HepG2 (cell line): ENCODE results near the gene ACVR2A. TPM values are rescaled to one million over a fixed set of nuclear protein-coding genes. Genes with fewer than 3 reads are reported as not detected.

Experiments
- E2F2 ChIP-seq: sonication (generic); formaldehyde crosslinking; IDR thresholded peaks from 2 replicates; pipeline ENCODE4 v1.4.0; 2020; ENCODE audit warnings: missing genetic modification reagents, borderline replicate concordance
- E2F5 ChIP-seq: sonication (generic); formaldehyde crosslinking; conservative IDR thresholded peaks from 2 replicates; pipeline ENCODE4 v1.4.0; 2020; ENCODE audit warnings: missing genetic modification reagents
- FOXA1 ChIP-seq, 2 experiments: fragments of 450-650 bp in 1 of 2; sonication (generic) in 1 of 2; formaldehyde crosslinking in 1 of 2; IDR thresholded peaks; 2 replicates each; pipeline versions ENCODE4 v1.4.0 to v1.6.1; 2016 to 2020; ENCODE audit warnings: missing genetic modification reagents in 1 of 2
- HNF4G ChIP-seq, 2 experiments: sonication (generic) in 1 of 2; formaldehyde crosslinking in 1 of 2; IDR thresholded peaks; 2 replicates each; pipeline versions ENCODE4 v1.4.0 to v1.6.1; 2011 to 2020; ENCODE audit warnings: borderline replicate concordance in 2 of 2, low read depth in 2 of 2, mild to moderate bottlenecking in 2 of 2, low read length in 1 of 2, missing genetic modification reagents in 1 of 2, moderate library complexity in 1 of 2
- KDM5B ChIP-seq: sonication (generic); formaldehyde crosslinking; IDR thresholded peaks from 2 replicates; pipeline ENCODE4 v1.4.0; 2020; ENCODE audit warnings: missing genetic modification reagents, mild to moderate bottlenecking, borderline replicate concordance
- MAZ ChIP-seq, 2 experiments: sonication (generic) in 1 of 2; formaldehyde crosslinking in 1 of 2; IDR thresholded peaks; 2 replicates each; pipeline versions ENCODE4 v1.5.0 to v1.6.1; 2012 to 2020; ENCODE audit warnings: low read depth in 2 of 2, mild to moderate bottlenecking in 2 of 2, borderline replicate concordance in 1 of 2, improper control_type of control experiment in 1 of 2, low read length in 1 of 2, missing genetic modification reagents in 1 of 2, moderate library complexity in 1 of 2
- MEF2D ChIP-seq: sonication (generic); formaldehyde crosslinking; IDR thresholded peaks from 2 replicates; pipeline ENCODE4 v1.5.1; 2020; ENCODE audit warnings: mild to moderate bottlenecking, missing genetic modification reagents
- NPAS2 ChIP-seq: sonication (generic); formaldehyde crosslinking; IDR thresholded peaks from 2 replicates; pipeline ENCODE4 v1.8.0; 2022; ENCODE audit warnings: mild to moderate bottlenecking, missing genetic modification reagents, borderline replicate concordance
- NR2C2 ChIP-seq: sonication (generic); formaldehyde crosslinking; IDR thresholded peaks from 2 replicates; pipeline ENCODE4 v1.4.0; 2020; ENCODE audit warnings: missing genetic modification reagents, mild to moderate bottlenecking, moderate library complexity, borderline replicate concordance
- PAF1 ChIP-seq: IDR thresholded peaks from 2 replicates; pipeline ENCODE4 v1.6.1; 2016; ENCODE audit warnings: missing genetic modification reagents, missing compliant biosample characterization
- REL ChIP-seq: sonication (generic); formaldehyde crosslinking; conservative IDR thresholded peaks from 2 replicates; pipeline ENCODE4 v1.8.0; 2022; ENCODE audit warnings: mild to moderate bottlenecking, missing genetic modification reagents, moderate library complexity
- RNF219 ChIP-seq: sonication (generic); formaldehyde crosslinking; IDR thresholded peaks from 2 replicates; pipeline ENCODE4 v1.5.0; 2020; ENCODE audit warnings: mild to moderate bottlenecking, missing genetic modification reagents
- ZGPAT ChIP-seq: IDR thresholded peaks from 2 replicates; pipeline ENCODE4 v1.6.1; 2016; ENCODE audit warnings: mild to moderate bottlenecking
- ZNF121 ChIP-seq: sonication (generic); formaldehyde crosslinking; IDR thresholded peaks from 2 replicates; pipeline ENCODE4 v1.5.0; 2020; ENCODE audit warnings: mild to moderate bottlenecking, missing genetic modification reagents
- ZNF138 ChIP-seq: sonication (generic); formaldehyde crosslinking; IDR thresholded peaks from 2 replicates; pipeline ENCODE4 v1.5.0; 2020; ENCODE audit warnings: mild to moderate bottlenecking, low read depth, missing genetic modification reagents
- ZNF550 ChIP-seq: sonication (generic); formaldehyde crosslinking; IDR thresholded peaks from 2 replicates; pipeline ENCODE4 v1.4.0; 2020; ENCODE audit warnings: mild to moderate bottlenecking, missing genetic modification reagents, borderline replicate concordance
- ZNF563 ChIP-seq: sonication (generic); formaldehyde crosslinking; IDR thresholded peaks from 2 replicates; pipeline ENCODE4 v1.8.0; 2022; ENCODE audit warnings: mild to moderate bottlenecking, moderate library complexity, missing genetic modification reagents
- ZNF605 ChIP-seq: sonication (generic); formaldehyde crosslinking; IDR thresholded peaks from 2 replicates; pipeline ENCODE4 v1.8.0; 2022; ENCODE audit warnings: mild to moderate bottlenecking, missing genetic modification reagents
- polyA plus RNA-seq, 8 experiments: library from polyadenylated mRNA; depleted of rRNA in 3 of 8; stranded (reverse) in 7 of 8; unstranded in 1 of 8; fragments of >200 nt; fragmentation: Illumina TruSeq in 4 of 8; extraction: Trizol in 4 of 8; gene quantifications; 2 replicates each; pipeline versions ENCODE4 v1.2.1 to v1.2.3, GENCODE V29; 2011 to 2016; ENCODE audit warnings: low read depth in 4 of 8, missing spikeins in 1 of 8, mixed read lengths in 1 of 8; ENCODE audit not compliant: insufficient read depth in 1 of 8
- total RNA-seq, 5 experiments: library from RNA; depleted of rRNA; stranded (reverse); fragments of >200 nt; fragmentation: Illumina TruSeq; extraction: Trizol; gene quantifications; 2 replicates each; pipeline ENCODE4 v1.2.3, GENCODE V29; 2016; ENCODE audit warnings: low read depth in 1 of 5

ACVR2A gene
- total and polyA plus RNA-seq, 2 of the 13 experiments (the other 11 are each of a cell fraction or from before 2014, with no cell fraction given): 8.3 to 18.0 TPM

- TF ChIP-seq ZNF121 (CRISPR knock-in tag) (no peak), ZNF563 (CRISPR knock-in tag) (no peak), ZNF605 (CRISPR knock-in tag) (no peak), MAZ (IDR thresholded peaks at IDR 0.05; ENCODE audit: borderline replicate concordance, low read depth, low read length) (no peak), MAZ (CRISPR knock-in tag; IDR thresholded peaks at IDR 0.05; ENCODE audit: low read depth) (peak; percentile 43; the same call in 1 of the 2 replicates), RNF219 (CRISPR knock-in tag) (no peak), E2F2 (CRISPR knock-in tag) (no peak), ZNF138 (CRISPR knock-in tag) (no peak), NR2C2 (CRISPR knock-in tag) (peak; percentile 57; the same call in 1 of the 2 replicates), REL (CRISPR knock-in tag) (0 out of 2 replicates have a peak, but pooled peaks have one; percentile 21), MEF2D (CRISPR knock-in tag) (peak; percentile 84), KDM5B (CRISPR knock-in tag) (no peak), E2F5 (CRISPR knock-in tag) (no peak), HNF4G (IDR thresholded peaks at IDR 0.05; ENCODE audit: borderline replicate concordance, low read depth, low read length) (peak; percentile 97), HNF4G (CRISPR knock-in tag; IDR thresholded peaks at IDR 0.05; ENCODE audit: borderline replicate concordance, low read depth) (peak; percentile 93), PAF1 (peak; percentile 67; the same call in 1 of the 2 replicates), ZNF550 (no peak), ZGPAT (peak; percentile 96), FOXA1 (IDR thresholded peaks at IDR 0.05) (peak; percentile 60; the same call in 1 of the 2 replicates), FOXA1 (CRISPR knock-in tag; IDR thresholded peaks at IDR 0.05) (peak; percentile 95), NPAS2 (CRISPR knock-in tag) (no peak)
Measured at GRCh38 chr2:147927053-147927588, 82.3 kb downstream of the ACVR2A start (continued).
